ENCODE results near the gene CRIM1.

Gene CRIM1

DNA sequence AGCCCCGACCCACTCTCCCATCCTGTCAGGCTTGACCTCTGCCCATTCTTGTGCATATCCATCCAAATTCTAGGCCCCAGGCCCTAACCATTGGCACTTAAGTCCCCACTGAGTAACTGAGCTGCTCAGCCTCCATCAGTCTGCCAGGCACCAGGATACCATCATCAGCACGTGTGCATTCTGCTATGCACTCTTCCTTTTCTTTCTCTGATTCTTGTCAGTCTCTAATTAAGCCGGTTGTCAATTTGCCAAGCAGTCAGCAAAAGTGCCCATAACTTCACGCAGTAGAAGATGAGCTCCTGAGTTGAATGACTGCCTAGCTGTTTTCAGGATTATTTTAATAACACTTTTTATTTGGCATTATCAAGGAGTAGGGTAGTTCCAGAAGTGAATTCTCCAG, 135.2 kb downstream of the CRIM1 start:
- no peak for FAIRE-seq

DNA sequence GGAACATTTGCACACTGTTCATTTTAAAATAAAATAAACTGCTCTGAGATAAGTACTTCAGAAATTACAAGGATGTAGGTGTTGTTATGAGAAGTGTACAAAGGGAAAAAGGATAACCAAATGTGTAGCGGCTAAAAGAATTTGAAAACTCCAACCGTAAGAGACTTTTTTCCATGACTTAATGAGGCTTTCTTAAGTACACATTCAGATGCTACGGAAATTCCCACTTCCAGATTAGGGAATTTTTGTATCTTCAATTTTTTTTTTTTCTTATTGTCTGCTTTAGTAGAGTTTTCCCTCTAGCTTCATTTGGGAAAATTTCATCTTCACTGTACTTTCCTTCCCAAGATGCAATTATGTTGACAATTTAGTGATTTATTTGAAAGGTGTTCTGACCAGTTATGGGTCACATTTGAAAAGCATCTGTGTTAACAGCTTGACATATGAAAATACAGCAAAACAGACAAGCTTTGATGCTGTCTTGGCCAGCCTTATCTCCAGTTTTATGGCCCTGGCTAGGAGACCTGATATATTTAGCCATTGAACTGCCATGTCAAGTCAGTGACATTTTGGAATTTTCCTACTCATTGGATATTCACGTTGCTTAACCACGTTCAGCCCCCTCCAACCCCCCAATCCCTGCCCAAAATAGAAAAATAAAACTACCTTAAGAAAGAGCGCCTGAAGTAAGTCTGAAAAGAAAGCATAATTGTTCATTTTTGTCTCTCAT, 136.8 kb downstream of the CRIM1 start:
- FAIRE-seq = no peak

DNA sequence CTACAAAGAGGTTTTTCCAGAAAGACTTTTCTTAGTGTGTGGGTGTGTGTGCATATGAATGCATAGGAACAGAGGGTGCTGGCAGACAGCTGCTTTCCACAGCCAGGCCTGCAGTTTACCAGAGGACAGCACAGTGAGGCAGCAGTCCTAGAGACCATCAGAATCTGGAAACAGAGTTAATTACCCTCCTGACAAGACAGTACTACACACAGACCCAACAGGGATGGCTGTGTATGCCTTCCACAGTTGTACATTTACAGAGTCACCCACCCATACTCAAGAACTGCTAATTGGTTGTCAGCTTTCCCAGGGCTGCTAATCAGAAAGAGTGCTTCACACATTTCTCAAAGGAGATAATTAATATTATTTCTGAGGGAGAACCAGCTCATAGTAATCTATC, 137.7 kb downstream of the CRIM1 start:
- FAIRE-seq = no peak

DNA sequence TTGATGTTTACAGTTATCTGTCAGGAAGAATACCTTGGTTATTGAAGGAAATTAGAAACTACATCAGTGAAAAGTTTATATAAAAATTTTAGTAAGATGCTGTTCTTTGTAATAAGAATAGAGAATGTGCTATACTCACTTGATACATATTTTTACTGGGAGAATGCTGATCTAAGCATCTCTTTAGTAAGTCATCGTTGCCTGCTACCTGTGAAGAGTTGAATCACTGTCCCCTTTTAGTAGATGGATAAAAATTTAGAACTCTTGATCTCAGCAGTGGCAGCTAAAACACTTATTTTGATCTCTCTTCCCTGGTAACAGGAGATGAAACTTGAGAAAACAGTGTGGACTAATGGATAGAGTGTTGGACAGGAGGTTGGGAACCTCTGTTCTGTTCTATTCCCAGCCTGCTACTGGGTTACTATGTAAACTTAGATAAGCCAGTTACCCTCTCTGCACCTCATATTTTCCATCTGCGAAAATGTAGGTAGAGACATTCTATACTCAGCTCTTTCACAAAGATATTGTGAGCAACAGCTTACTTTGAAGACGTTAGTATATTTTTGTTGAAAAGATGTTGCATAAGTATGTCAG, 142.1 kb downstream of the CRIM1 start:
- FAIRE-seq = no peak

DNA sequence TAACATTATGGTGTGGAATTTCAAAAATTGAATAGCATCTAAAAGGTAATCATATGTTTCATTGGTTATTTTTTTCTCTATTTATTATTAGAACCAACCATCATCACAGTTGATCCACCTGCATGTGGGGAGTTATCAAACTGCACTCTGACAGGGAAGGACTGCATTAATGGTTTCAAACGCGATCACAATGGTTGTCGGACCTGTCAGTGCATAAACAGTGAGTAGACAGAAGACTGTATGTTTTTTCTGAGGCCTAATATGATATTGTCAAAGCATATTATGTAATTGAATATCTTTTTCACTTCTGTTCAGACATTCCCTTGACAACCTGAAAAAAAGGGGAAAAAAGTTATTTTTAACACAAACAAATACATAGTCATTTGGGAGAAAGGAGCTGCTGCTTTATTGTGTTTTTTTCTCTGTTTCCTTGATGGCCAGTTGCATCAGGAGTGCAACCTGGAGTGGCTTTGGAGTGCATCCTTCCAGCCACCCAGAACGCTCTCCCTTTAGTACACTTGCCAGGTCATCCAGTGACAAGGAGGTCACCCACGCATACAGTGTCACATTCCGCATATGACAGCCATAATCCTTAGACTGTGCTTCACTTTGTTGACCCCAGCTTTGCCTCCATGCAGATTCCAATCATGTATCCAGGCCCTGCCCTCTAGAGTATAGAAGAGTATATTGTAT, 143.7 kb downstream of the CRIM1 start:
- no peak for FAIRE-seq

DNA sequence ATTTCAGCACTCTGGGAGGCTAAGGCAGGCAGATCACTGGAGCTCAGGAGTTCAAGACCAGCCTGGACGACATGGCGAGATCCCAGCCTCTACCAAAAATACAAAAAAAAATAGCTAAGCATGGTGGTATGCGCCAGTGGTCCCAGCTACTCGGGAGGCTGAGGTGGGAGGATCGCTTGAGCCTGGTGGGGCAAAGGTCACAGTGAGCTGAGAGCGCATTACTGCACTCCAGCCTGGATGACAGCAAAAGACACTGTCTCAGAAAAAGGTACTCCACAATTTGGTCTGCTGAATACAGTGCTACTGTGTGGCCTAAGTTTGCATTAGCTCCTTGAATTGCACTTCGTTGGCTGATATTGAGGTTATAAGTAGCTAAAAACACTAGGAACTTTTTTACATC, 144.5 kb downstream of the CRIM1 start:
- no peak for FAIRE-seq

DNA sequence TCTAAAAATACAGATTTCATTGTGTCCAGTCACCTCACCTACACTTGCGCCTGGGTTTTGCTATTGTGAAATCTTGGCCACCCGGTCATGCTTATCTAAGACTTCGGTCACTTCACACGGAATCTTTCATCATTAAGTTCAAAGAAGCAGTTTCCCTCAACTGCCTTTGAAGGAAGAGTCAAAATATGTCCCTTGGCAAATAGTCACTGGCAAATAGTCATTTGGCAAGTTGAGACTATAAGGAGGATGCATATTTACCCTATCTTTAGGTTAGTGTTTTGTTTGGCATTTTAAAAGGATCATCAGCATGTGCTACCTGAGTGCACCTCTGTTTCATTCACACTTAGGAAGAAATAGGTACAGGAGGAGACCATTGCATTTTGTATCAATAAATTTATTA, 146.5 kb downstream of the CRIM1 start:
- no peak for FAIRE-seq

DNA sequence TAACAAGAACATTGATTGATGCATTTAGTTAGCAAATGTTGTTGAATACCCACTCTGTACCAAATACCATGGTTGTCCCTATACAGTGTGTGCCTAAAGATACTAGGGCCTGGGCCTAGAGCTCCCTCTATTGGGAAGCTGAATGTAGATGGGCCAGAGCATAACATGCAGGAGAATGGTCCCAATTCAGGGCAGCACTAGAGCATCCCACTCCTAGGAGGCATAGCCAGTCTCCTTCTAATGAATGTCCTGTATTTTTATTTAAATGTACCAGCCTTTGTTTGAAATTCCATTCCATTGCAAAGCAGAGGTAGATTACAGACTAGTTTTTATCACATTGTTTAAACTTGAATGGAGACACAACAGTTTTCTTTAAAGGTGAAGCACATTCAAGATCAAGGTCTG, 151.8 kb downstream of the CRIM1 start:
- FAIRE-seq = no peak

DNA sequence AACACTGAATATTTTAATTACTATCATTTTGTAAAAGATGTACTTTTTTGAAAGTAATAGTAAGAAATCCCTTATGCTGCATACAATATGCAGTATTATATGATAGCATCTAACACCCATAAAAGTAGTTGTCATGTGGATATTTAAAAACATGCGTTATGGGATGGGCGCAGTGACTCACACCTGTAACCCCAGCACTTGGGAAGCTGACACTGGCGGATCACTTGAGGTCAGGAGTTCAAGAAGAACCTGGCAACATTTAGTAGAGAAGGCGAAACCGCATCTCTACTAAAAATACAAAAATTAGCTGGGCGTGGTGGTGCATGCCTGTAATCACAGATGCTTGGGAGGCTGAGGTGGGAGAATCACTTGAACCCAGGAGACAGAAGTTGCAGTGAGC, 153.5 kb downstream of the CRIM1 start:
- no peak for FAIRE-seq

DNA sequence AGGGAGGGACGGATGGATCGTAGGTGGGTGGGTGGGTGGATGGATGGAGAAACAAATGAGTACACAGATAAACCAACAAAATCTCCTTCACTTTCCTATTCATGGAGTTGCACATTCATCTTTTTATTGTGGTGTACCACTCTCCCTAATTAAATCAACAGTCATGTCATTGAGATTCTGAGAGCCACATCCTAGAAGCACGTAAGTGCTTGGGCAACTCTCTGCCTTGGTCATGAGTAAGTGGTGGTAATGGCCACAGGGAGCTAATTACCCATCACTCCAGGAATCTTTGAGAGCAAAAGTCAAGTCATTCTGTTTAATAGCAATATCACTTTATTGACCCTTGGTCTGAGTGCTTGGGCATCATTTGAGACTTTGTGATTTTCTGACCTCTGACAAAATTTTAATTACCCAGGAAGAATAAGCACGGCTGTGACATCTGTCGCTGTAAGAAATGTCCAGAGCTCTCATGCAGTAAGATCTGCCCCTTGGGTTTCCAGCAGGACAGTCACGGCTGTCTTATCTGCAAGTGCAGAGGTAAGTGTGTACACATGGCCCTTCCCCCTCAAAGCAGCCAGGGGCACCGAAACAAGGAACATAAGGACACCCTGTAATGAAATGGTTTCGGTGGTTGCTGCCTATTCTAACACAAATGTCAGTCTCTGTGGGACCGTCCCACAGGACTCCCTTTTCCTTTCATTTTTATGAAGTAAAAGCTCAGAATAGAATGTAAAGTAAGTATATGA, 156.5 kb downstream of the CRIM1 start:
- FAIRE-seq = no peak

DNA sequence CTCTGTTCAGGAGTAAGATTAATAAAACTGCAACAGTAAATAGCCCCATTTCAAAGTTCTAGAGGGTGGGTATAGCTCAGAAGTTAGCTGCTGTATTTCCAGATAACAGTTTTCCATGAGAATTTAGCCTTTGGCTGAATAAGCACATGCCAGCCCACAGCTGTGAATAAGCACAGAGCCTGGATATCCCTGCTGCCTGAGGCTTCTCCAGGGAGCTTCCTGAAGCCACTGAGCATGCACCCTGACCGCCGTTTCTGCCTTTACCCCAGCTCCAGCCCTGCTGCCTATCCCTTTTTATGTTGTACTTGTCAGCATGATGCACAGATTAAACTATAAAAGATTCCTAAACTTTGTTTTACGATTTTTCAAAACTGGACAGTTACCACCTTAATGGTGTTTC, 157.1 kb downstream of the CRIM1 start:
- no peak for FAIRE-seq

DNA sequence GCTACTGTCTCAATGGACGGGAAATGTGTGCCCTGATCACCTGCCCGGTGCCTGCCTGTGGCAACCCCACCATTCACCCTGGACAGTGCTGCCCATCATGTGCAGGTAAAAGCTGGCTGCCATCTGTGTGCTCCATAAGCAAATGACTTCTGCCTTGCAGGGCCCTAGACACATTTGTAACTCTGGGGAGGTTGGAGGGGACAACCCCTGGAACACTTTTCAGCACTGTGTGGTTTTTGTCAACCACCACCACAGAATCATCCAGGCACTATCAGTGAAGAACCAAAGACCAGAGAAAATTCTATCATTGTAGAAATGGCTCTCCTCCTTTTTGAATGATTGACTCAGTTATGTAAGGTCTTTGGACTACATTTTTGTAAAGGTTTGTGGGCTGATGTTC, 158.1 kb downstream of the CRIM1 start:
- FAIRE-seq = no peak

DNA sequence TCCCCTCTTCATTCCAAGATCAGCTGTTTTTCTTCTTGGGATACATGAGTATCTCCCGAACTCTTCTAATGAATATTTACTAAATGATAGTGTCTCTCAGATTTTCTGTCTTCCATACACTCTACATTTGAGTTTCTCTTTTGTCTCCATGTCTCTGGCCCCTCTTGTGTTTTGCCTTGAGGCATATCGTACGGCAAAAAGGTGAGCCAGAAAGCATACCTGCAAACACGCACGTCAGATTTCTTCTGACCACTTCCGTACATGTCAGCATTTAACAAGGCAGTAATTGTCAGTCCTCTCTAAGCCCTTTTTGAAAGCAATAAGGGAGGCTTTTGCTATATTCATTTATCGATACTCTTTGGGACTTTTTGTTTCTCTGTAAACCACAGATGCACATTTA, 160.0 kb downstream of the CRIM1 start:
- FAIRE-seq = no peak

DNA sequence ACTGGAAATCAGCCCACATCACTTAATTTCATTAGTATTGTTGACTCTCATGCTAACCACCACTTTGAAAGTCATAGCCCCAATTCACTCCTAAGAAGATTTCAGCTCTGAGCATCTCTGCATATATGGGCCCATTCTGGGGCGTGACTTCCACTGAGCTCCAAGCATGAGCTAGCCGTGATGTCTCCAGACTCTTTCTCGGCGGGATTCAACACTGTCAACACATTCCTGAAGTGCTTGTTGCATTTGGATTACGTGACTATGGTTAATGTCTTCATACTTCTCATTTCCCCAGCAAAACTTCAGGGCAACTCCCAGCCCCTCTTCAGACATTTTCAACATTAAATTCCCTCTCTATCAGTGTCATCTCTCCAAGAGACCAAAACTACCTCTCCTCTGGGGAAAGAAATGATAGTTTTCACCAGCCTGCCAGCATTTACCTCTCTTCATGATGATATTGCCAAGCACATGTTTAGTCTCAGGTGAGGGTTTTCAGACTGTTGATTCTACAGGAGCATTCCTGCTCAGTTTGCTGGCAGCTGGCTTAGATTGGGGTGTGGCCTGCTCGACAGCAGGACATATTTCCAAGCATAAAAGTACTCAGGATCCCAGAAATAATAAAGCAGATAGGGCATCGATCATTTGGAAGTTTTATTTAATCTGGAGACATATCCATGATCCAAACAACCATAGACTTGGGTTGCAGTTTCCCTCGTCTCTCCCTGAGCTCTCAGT, 160.7 kb downstream of the CRIM1 start:
- FAIRE-seq = no peak

DNA sequence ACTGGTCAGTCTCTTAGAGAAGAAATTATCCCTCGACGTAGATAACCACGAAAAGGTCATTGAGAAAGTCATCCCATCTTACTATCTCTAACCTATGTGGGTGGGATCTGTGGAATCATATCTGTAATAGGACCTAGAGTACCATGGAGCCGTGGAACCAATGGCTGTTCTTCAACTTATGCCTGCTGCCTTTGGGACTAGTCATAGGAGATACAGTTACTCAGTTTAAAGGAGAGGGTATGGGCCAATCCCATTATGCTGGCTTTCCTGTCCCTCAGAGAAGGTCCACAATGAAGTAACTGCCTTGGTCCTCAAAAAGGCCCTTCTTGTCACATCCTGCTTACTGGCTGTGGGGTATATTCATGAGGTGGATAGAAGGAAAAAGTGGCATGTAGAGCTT, 164.9 kb downstream of the CRIM1 start:
- no peak for FAIRE-seq

DNA sequence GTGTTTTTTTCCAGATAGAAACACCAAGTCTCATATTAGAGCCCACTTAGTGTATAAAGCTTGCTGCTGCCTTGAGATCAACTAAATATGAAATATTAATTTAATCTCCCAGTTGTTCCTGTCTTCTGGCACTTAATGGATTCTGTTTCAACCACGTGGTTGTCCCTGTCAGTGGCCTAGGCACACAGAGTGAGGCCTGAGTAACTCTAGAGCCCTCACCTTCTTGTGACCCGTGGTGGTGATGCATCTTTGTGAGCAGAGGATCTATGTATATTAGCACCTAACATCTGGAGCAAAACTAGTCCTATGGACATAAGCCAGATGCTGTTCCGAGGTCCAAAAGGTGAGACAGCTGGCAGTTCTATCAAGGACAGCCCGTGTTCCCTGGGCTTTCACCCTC, 167.6 kb downstream of the CRIM1 start:
- FAIRE-seq = no peak

DNA sequence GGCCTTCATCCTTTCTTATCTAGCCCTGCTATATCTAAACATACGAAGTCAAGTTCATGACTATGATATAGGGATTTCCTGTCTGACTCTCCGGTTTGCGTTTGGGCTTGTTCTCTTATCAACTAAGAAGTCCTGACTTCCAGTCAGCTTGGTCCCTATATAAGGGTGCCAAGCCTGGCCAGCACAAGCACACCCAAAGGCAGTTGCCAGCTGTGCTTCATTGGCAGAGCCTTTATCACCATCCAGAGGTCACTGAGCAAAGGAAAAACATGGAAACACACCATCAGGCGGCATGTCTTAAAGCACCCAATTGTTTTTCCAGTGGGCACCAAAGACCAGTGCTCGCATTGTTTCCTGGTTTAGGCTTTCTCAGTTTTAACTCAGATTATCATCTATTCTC, 169.7 kb downstream of the CRIM1 start:
- no peak for FAIRE-seq

DNA sequence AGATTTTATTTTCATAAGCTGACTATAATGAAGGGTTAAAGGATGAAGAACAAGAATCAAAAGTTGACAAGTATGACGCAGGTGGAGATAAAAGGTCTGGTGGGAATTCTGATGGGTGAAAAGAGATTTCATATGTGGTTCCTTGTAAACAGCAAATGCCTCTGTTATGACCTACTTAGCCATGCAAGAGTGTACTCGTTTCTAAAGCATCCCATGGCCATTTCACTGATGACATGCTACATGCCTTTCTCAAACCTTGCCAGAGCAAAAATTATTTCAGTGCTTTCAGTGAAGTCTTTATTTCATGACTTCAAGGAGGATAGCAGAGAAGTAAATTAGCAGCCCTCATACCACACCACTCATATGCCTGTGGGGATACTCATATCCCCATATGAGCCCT, 170.6 kb downstream of the CRIM1 start:
- no peak for FAIRE-seq

DNA sequence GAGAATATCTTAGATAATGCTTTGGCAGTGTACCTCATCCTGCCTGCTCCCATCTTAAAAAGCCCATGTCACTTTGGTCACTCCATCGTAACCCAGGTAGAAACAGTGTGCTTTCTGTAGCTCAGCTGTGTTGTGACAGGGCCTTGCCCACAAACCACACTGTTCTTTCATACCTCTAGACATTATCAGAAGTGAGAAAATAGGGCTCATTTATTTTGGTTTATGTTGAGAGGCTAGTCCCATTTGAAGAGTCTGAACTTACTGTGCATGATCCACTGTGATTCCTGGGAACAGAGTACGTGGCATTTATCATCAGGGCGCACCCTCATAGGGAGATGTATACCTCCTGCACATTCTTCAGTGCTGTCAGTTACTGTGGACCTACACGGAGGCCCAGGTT, 172.7 kb downstream of the CRIM1 start:
- no peak for FAIRE-seq

DNA sequence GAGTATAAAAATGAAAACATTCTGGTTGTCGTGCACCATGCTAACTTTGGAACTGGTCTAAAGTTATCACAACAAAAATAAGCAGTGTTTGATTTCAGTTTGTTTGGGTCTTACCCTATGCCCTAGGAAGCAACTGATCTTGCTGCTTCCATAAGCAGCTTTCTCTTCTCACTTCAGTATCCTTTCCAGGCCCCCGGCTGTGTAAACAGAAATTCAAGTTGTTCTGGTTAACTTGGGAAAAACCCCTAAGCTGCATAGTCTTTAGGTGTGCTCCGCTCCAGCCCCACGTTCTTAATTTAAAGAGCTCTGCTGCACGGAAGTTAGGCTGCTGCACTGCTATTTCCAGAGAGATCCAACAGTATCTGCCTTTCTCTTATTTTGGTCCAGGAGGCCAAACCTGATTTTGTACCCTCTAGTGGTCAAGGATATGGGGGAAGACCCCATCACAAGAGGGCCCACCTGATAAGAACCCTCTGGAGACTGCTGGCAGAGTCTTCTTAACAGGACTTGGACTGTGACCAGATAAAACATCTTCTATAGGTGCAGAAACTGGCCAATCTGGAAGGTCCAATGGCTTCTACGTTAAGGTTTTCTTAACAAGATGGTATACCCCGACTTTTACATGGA, 173.3 kb downstream of the CRIM1 start:
- FAIRE-seq = no peak

DNA sequence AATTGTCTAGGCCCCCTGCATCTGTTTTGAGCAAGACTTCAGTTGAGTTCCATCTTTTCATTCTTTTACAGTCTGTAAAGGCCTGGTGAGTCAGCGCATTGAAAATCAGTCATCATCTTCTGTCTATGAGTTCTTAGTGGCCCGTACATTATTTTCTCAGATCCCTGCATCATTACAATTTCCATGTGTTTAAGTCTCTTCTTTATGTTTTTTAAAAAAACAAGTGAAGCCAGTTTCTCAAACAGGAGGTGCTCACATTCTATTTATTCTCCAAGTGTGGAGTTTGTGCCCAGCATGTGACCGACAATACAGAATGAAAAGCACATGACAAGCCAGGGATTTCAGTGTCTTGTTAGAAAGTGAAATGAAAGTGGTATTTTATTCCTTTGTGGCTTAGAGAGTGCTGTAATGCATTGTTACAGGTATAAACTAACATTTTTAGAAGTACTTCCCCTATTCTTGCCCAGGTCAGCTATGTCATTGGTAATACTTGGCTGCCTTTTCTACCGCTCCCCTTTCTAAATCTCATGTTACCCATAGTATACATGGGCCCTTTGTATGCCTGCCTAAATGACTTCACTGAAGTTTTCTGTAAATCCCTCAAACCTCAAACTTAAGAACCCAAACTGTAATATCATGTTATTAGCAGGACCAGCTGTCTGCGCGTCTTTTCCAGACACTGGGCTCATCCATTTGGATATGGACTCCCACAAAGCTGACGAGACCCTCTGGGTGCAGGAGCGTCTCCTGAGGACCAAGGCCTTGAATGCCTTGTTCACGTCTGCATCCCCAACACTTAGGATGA, 174.8 kb downstream of the CRIM1 start:
- no peak for FAIRE-seq

DNA sequence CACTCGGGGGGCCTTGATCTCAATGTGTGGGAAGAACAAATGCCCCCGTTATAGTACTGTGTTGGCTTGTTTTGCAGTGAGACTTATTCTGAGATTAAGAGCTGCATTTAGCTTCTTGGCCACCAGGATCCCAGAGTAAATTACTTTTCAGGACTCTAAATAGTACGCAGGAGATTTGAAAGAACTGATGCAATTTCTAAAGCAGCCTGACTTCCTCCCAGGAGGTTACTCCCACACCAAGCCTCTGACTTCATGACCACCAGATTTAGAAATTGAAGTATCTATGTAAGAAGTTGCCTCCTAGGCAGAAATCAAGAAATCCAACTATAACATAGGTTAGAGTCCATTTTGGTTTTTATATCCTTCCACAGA, 175.4 kb downstream of the CRIM1 start:
- no peak for FAIRE-seq
